Measurements from ENCODE around the gene ZNF521.
"Not testable (repeated sequence)": the region's sequence is repeated elsewhere in the genome, so short reads cannot be mapped to it uniquely, and the experiment has no call there.

ZNF521 gene

GRCh38 chr18:25075331-25075730 is 276.6 kb downstream of the ZNF521 start:
- DNase-seq (ENCODE audit: low read depth), result no peak

GRCh38 chr18:25074925-25075324 is 277.0 kb downstream of the ZNF521 start:
- DNase-seq (ENCODE audit: low read depth), result no peak

GRCh38 chr18:25072205-25072604 is 279.8 kb downstream of the ZNF521 start:
- no peak for DNase-seq (ENCODE audit: low read depth)

- no peak for DNase-seq (ENCODE audit: low read depth)
Observed at GRCh38 chr18:25067275-25068025, 284.5 kb downstream of the ZNF521 start.

- DNase-seq (ENCODE audit: low read depth), result no peak
Observed at GRCh38 chr18:25066516-25066915, 285.4 kb downstream of the ZNF521 start.

- no peak for DNase-seq (ENCODE audit: low read depth)
Observed at GRCh38 chr18:25062720-25063119, 289.2 kb downstream of the ZNF521 start.

GRCh38 chr18:25061395-25061794 is 290.6 kb downstream of the ZNF521 start:
- no peak for DNase-seq (ENCODE audit: low read depth)

- DNase-seq (ENCODE audit: low read depth), result no peak
Observed at GRCh38 chr18:25058521-25058920, 293.4 kb downstream of the ZNF521 start.

GRCh38 chr18:25057491-25058050 is 294.4 kb downstream of the ZNF521 start:
- DNase-seq (ENCODE audit: low read depth), result no peak

GRCh38 chr18:25056429-25056828 is 295.5 kb downstream of the ZNF521 start:
- DNase-seq (ENCODE audit: low read depth), result no peak

- no peak for DNase-seq (ENCODE audit: low read depth)
Observed at GRCh38 chr18:25055076-25055475, 296.9 kb downstream of the ZNF521 start.

- DNase-seq (ENCODE audit: low read depth), result no peak
Observed at GRCh38 chr18:25053466-25053865, 298.5 kb downstream of the ZNF521 start.

GRCh38 chr18:25052511-25052921 is 299.4 kb downstream of the ZNF521 start:
- DNase-seq (ENCODE audit: low read depth), result no peak

GRCh38 chr18:25050605-25051004 is 301.4 kb downstream of the ZNF521 start:
- no peak for DNase-seq (ENCODE audit: low read depth)

GRCh38 chr18:25047983-25048382 is 304.0 kb downstream of the ZNF521 start:
- DNase-seq (ENCODE audit: low read depth), result no peak

GRCh38 chr18:25047421-25047820 is 304.5 kb downstream of the ZNF521 start:
- no peak for DNase-seq (ENCODE audit: low read depth)

- no peak for DNase-seq (ENCODE audit: low read depth)
Observed at GRCh38 chr18:25044694-25045093, 307.3 kb downstream of the ZNF521 start.

- no peak for DNase-seq (ENCODE audit: low read depth)
Observed at GRCh38 chr18:25043104-25043503, 308.9 kb downstream of the ZNF521 start.

GRCh38 chr18:25042641-25043051 is 309.3 kb downstream of the ZNF521 start:
- DNase-seq (ENCODE audit: low read depth), result no peak

GRCh38 chr18:25039781-25040180 is 312.2 kb downstream of the ZNF521 start:
- no peak for DNase-seq (ENCODE audit: low read depth)

GRCh38 chr18:25038261-25038660 is 313.7 kb downstream of the ZNF521 start:
- DNase-seq (ENCODE audit: low read depth), result no peak

GRCh38 chr18:25033747-25034471 is 318.1 kb downstream of the ZNF521 start:
- DNase-seq (ENCODE audit: low read depth), result no peak

GRCh38 chr18:25033175-25033574 is 318.8 kb downstream of the ZNF521 start:
- DNase-seq (ENCODE audit: low read depth), result not testable (repeated sequence)
